ENCODE results near the gene OPTC. TPM values are rescaled to one million over a fixed set of nuclear protein-coding genes. Genes with fewer than 3 reads are reported as not detected.
A peak's percentile ranks its signal among the peaks of the same experiment; 100 is the strongest.

Gene OPTC
- total RNA-seq, 2 donors from 2014 or later, result not detected

- DNase-seq (no peak), ATAC-seq (no peak)
- intact Hi-C loops (cut with DNase I, micrococcal nuclease), result no loop called here
Measured at GRCh38 chr1:203523667-203524066, 29.7 kb downstream of the OPTC start.

GRCh38 chr1:203524152-203524551 lies 30.2 kb downstream of the OPTC start:
- intact Hi-C loops (cut with DNase I, micrococcal nuclease), result no loop called here
- DNase-seq (no peak), ATAC-seq (no peak)

DNA sequence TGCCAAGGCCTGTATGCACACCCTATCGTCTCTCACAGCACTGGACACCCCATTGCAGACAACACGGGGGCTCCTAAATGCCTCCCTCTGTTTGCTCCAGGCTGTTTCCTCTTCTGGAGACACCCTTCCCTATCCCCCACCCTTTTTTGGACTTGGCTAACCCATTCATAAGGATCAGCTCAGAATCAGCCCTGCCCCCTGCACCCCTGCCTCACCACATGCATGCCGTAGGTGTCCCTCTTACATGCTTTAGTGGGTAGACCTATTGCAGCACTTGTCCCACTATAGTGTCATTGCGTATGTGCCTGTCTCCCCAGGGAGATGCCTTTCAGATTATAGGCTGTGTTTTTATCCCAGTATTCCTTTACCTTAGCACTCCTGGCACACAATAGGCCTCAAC lies 30.9 kb downstream of the OPTC start:
- DNase-seq (no peak), ATAC-seq (no peak)
- intact Hi-C loops (cut with DNase I, micrococcal nuclease), result no loop called here

DNA sequence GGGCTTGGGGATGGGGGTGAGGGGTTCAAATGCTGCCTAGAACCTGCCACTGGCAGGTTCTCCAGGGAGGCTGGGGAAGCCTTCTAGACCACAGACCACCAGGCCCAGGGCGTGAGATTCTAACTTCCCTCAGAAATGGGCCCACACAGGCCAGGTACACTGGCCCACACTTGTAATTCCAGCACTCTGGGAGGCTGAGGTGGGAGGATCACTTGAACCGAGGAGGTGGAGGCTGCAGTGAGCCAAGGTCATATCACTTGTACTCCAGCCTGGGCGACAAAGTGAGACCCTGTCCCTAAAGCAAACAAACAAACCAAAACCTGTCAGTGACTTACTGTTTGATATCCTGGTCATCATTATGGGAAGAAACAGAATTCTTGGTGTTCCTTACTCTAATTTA lies 31.7 kb downstream of the OPTC start:
- intact Hi-C loops (cut with DNase I, micrococcal nuclease), result no loop called here
- ATAC-seq (no peak), DNase-seq (no peak)

- DNase-seq (no peak), ATAC-seq (no peak)
- intact Hi-C loops (cut with DNase I, micrococcal nuclease), result no loop called here
Measured at GRCh38 chr1:203526130-203526529, 32.2 kb downstream of the OPTC start.

DNA sequence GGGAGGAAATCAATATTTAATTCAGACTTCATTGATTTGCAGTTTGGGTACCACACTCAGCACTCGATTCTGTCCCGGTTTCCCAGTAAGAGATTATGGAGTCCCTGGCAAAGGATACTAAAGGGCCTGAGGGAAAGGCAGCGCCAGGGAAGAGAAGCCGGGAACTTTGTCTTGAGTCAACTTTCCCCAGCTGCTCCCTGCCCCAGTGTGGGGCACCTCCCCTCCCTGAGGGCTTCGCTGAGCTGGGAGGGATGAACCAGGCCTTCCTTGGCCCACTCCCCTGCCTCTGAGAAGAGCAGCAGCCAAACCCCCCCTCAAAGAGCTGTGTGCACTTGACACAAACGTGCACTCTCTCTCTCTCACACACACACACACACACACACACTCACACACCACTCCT lies 32.6 kb downstream of the OPTC start:
- ATAC-seq, result no peak
- DNase-seq, result no peak
- intact Hi-C loops (cut with DNase I, micrococcal nuclease), result no loop called here

- no peak for DNase-seq
- intact Hi-C loops (cut with DNase I, micrococcal nuclease), result no loop called here
- ATAC-seq, result no peak
Measured at GRCh38 chr1:203527013-203527412, 33.1 kb downstream of the OPTC start.

DNA sequence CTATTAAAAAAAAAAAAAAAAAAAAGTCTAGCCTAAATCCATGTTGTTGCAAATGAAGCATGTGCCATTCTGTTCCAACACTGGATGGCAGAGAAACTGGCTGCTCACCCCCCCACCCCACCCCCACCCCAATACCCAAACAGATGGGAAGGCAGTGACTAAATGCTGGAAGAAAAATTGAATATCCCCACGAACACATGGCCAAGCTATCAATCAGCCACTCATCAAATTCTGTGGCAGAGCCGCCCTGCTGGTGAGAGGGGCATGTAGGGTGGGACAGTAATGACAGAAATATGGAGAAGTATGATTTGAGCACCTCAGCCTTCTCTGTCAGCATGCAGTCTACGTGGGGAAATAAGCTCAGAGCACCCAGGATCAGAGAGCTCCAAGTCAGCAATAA lies 34.1 kb downstream of the OPTC start:
- no peak for DNase-seq
- intact Hi-C loops (cut with DNase I, micrococcal nuclease), result no loop called here
- no peak for ATAC-seq

DNA sequence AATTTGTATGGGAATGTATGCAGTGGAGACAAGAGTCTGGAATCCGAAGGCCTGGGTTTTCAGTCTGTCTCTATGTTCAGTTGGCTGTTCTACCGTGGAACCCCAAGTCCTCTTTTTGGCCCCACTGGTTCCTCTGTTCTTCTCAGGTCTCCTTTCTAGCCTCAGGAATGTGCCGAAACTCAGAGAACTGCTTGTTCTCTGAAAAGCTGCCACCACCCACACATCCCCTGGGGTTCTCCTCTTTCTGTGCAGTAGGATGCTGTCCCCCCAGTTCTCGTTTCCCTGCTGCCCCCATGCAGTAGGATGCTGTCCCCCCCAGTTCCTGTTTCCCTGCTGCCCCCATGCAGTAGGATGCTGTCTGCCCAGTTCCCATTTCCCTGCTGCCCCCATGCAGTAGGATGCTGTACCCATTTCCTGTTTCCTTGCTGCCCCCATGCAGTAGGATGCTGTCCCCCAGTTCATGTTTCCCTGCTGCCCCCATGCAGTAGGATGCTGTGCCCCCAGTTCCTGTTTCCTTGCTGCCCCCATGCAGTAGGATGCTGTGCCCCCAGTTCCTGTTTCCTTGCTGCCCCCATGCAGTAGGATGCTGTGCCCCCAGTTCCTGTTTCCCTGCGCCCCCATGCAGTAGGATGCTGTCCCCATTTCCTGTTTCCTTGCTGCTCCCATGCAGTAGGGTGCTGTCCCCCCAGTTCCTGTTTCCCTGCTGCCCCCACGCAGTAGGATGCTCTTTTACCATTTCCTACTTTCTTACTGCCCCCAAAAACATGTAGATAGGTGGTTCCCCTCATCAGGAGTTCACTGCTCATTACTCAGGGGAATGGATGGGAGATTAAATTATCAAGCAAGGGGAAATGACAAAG lies 35.3 kb downstream of the OPTC start:
- DNase-seq (no peak), ATAC-seq (no peak)
- intact Hi-C loops (cut with DNase I, micrococcal nuclease), result no loop called here

DNA sequence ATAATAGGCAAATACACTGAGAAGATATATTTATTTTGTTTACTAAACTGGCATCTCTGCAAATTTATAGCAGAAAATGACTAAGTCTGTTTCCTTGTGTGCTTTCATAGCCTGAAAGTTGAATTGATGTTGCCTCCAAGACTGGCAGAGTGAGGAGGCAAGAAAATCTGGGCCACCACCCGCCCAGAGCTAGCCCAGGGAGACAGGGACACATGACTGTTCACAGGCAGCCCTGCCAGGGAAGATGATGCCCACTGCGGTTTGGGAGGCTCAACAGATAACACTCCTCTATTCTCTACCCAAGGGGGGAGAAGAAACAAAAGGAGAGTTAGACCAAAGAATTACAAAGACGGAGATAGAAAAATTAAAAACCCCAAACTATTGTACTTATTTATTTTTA lies 37.1 kb downstream of the OPTC start:
- no peak for ATAC-seq
- intact Hi-C loops (cut with DNase I, micrococcal nuclease), result no loop called here

DNA sequence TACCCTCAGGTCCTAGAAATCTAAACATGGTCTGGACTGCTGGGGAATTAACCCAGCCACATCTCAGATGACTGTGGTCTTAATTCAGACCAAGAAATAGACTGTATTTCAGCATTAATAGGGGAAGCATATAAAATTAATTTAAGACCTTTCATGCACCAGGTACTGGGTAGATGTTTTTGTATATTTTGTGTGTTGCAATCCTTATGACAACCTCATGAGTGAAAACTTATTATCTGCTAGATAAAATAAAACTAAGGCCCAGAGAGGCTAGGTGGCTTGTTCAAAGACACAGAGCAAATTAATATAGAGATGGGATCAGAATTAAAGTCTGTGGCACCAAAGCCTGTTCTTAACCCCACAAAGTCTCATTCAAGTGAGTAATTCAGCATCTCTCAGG lies 40.1 kb downstream of the OPTC start:
- intact Hi-C loops (cut with DNase I, micrococcal nuclease), result no loop called here
- DNase-seq, result no peak
- ATAC-seq, result no peak

More for the DNA sequence above, 37.1 kb downstream of the OPTC start:
- DNase-seq, result no peak

DNA sequence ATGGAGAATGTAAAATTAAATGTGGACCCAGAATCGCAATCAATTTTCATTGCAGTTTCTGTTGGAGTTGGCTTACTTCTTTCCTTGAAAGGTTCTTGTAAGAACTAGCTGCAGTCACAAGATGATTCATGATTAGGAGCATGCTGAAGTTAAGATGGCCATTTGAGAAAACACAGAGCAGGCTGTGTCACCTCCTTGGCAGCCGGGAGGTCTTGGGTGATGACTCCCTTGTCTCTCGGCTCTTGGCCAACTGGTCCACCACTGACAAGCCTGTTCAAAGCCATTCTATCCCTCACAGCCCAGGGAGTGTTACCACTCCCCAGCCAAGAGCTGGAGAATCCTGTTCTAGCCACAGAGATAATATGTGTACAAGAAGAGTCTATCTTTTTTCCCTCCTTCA lies 40.6 kb downstream of the OPTC start:
- intact Hi-C loops (cut with DNase I, micrococcal nuclease), result no loop called here
- peak; percentile 37 to 86 for DNase-seq
- peak; percentile 11 for ATAC-seq

DNA sequence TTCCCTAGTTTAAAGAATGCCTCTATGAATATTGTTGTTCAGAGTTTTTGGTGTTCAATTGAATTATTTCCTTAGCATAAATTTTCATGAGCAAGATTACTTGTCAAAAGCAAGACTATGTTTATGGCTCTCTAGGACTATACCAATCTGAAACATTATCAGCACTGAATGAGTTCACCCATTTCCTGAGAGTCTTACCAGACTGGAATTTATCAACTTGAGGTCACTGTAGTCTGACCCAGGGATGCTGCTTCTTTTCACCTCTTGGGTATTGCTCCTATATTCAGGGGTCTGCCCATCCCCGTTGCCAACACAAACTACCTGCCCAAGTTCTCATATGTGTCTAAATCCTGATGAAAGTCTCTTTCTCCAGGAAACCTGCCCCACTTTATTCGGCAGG lies 42.6 kb downstream of the OPTC start:
- intact Hi-C loops (cut with DNase I, micrococcal nuclease), result no loop called here
- no peak for ATAC-seq
- no peak for DNase-seq

- intact Hi-C loops (cut with DNase I, micrococcal nuclease), result no loop called here
- ATAC-seq, result peak; percentile 46
- DNase-seq, result no peak
Measured at GRCh38 chr1:203536980-203537455, 43.1 kb downstream of the OPTC start.

DNA sequence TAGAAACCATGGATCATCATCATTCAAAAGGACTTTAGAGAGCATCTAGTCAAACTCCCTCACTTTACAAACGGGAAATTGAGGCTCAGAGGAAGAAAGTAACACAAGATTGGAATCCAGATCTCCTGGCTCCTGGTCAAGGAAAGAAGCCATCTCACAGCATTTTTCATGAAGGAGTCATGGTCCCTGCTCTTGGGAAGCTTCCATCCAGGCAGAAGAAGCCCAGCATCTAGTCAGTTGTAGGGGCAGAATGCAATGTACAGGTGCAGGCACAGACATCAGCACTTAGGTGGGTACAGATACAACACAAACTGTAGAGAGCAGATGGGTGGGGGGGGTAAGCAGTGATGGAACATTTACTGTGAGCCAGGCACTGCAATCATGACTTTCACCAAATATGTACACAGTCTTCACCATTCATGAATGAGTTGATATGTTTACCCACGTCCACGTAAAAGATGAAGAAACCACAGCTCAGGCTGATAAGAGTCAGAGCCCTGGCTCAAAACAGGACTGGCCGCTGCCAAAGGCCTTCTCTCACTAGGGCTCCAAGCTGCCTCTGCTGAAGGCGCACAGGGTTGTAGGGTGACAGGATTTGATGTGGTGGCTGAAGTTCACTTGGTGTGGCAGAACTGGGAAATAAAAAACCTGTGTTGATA lies 44.0 kb downstream of the OPTC start:
- no peak for DNase-seq
- intact Hi-C loops (cut with DNase I, micrococcal nuclease), result no loop called here

DNA sequence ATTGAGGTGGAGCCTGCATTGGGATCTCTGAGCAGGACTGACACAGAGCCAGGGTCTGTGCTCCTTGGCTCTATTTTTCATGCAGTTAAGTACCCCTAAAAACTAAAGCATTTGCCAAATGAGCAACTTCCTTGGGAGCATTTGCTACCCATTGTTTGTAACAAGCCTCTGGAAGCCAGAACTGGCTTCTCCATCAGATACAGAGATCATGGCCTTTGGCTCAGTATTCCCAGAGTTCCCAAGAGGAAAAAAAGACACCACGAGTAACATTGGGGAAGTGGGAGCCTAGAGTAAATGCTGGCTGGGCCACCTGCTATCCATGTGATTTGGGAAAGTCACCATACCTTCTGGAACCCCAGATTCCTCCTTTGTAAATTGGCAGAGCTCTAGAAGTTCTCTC lies 44.8 kb downstream of the OPTC start:
- ATAC-seq (no peak), DNase-seq (no peak)
- intact Hi-C loops (cut with DNase I, micrococcal nuclease), result no loop called here

More for the DNA sequence above, 44.0 kb downstream of the OPTC start:
- ATAC-seq, result peak; percentile 66

- DNase-seq (no peak), ATAC-seq (no peak)
- intact Hi-C loops (cut with DNase I, micrococcal nuclease), result no loop called here
Measured at GRCh38 chr1:203539831-203540546, 46.0 kb downstream of the OPTC start.

DNA sequence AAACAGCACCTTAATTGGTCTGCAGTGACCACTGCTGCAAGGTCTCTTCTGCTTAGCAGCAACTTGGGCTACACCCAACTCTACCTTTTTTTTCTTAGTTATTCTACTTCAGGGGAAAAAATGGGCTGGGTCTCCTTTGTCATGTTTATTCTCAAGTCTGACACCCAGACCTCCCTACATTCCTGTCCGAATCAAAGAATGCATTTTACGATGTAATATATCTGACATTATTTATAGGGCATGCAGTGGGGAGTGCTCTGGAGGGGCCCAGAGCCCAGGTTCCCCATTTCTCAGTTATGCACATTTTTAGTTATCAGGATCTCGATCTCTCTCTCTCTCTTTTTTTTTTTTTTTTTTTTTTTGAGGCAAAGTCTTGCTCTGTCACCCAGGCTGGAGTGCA lies 50.5 kb downstream of the OPTC start:
- DNase-seq, result no peak

DNA sequence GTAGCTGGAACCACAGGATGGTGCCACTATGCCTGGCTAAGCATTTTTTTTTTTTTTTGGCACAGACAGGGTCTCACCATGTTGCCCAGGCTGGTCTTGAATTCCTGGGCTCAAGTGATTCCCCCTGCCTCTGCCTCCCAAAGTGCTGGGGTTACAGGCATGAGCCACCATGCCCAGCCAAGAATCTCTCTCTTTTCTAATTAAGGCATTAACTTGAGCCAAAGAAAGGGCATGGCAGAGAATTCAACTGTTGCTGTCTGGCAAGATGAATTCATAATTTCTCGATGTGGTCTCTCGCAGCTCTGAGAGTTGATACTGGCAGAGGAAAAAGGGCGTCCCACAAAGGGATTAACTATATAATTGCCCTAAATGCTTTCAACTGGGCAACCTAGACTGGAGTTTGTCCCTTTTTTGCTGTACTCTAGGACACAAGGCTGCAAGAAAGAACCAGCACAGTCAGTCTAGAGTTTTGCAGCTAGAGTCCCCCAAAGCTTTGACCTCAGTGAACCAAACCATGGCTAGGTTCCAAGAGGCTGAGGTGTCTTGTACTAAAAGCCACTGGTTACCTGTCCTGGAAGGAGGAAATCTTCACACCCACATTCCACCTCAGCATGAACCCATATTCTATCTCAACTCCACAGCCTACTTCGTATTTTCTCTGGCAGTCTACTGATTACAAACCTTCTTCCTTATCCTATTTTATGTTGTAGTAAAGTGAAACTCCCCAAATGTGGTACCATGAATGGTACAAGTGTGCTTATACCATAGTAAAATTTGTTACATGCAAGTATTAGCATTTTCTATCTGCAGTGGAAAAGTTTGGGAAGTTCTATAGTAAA lies 51.2 kb downstream of the OPTC start:
- DNase-seq (no peak), ATAC-seq (no peak)
- intact Hi-C loops (cut with DNase I, micrococcal nuclease), result no loop called here

More for the DNA sequence above, 50.5 kb downstream of the OPTC start:
- no peak for ATAC-seq
- intact Hi-C loops (cut with DNase I, micrococcal nuclease), result no loop called here

Data from left colon (tissue), 2 donors.